HUES64 (cell line): ENCODE measurements around the gene HIVEP2.

Experiments used
- H3K27ac ChIP-seq: 2 replicates; pipeline ENCODE4 v1.7.0; 2013; ENCODE audit warnings: low read depth, low read length, inconsistent platforms
- H3K27me3 ChIP-seq: 2 replicates; pipeline ENCODE4 v1.6.1; 2013; ENCODE audit warnings: mild to moderate bottlenecking, low read length; ENCODE audit not compliant: insufficient read depth
- H3K36me3 ChIP-seq: 2 replicates; pipeline ENCODE4 v1.6.1; 2013; ENCODE audit warnings: mild to moderate bottlenecking, low read length; ENCODE audit not compliant: insufficient read depth
- H3K4me1 ChIP-seq: 2 replicates; pipeline ENCODE4 v1.6.1; 2013; ENCODE audit warnings: mild to moderate bottlenecking, low read length, moderate library complexity; ENCODE audit not compliant: insufficient read depth
- H3K4me3 ChIP-seq: 2 replicates; pipeline ENCODE4 v1.5.1; 2013; ENCODE audit warnings: mild to moderate bottlenecking, low read length, moderate library complexity
- H3K9ac ChIP-seq: 2 replicates; pipeline ENCODE4 v1.6.1; 2013; ENCODE audit warnings: mild to moderate bottlenecking, low read depth, low read length
- H3K9me3 ChIP-seq: 2 replicates; pipeline ENCODE4 v1.6.1; 2013; ENCODE audit warnings: low read depth, low read length; ENCODE audit not compliant: insufficient read depth
- WGBS: fragments of 150-250, 120-280 bp; methylation state at CpG from one replicate; pipeline ENCODE4 v1.1.7; 2013; ENCODE audit warnings: missing lambda C conversion rate; 5-methylcytosine and 5-hydroxymethylcytosine counted together

The HIVEP2 gene

GRCh38 chr6:142725024-142725770 lies 219.8 kb downstream of the HIVEP2 start:
- H3K36me3 ChIP-seq = no peaks in the 10 kb centered on the region
- no peaks in the 10 kb centered on the region for H3K9me3 ChIP-seq
- H3K4me1 ChIP-seq = no peaks in the 10 kb centered on the region
- H3K9ac ChIP-seq = no peak overlapping the region
- H3K27ac ChIP-seq = no peak overlapping the region
- WGBS = 89% methylated on average over 5 of the region's 5 CpGs
- H3K4me3 ChIP-seq = no peak overlapping the region
- H3K27me3 ChIP-seq = no peaks in the 10 kb centered on the region

- Histone ChIP-seq H3K9me3 (no peaks in the 10 kb centered on the region), H3K9ac (no peak overlapping the region), H3K4me3 (no peak overlapping the region), H3K36me3 (no peaks in the 10 kb centered on the region), H3K4me1 (no peaks in the 10 kb centered on the region), H3K27ac (no peak overlapping the region), H3K27me3 (no peaks in the 10 kb centered on the region)
- 94% methylated on average over 3 of the region's 3 CpGs for WGBS
Measured at GRCh38 chr6:142722841-142723240, 222.1 kb downstream of the HIVEP2 start.

GRCh38 chr6:142722012-142722411 lies 223.0 kb downstream of the HIVEP2 start:
- Histone ChIP-seq H3K9ac (no peak overlapping the region), H3K36me3 (no peaks in the 10 kb centered on the region), H3K27me3 (no peaks in the 10 kb centered on the region), H3K4me1 (no peaks in the 10 kb centered on the region), H3K27ac (no peak overlapping the region), H3K9me3 (no peaks in the 10 kb centered on the region), H3K4me3 (no peak overlapping the region)
- 92% methylated on average over 3 of the region's 3 CpGs for WGBS

GRCh38 chr6:142721215-142721920 lies 223.6 kb downstream of the HIVEP2 start:
- Histone ChIP-seq H3K27ac (no peak overlapping the region), H3K4me3 (no peak overlapping the region), H3K36me3 (no peaks in the 10 kb centered on the region), H3K9ac (no peak overlapping the region), H3K4me1 (peaks cover 3% of the 10 kb centered on the region; the same call in 1 of the 2 replicates), H3K27me3 (no peaks in the 10 kb centered on the region), H3K9me3 (no peaks in the 10 kb centered on the region)
- 86% methylated on average over 1 of the region's 5 CpGs for WGBS

- Histone ChIP-seq H3K4me3 (no peak overlapping the region), H3K9ac (no peak overlapping the region), H3K27ac (no peak overlapping the region), H3K27me3 (no peaks in the 10 kb centered on the region), H3K36me3 (no peaks in the 10 kb centered on the region), H3K9me3 (no peaks in the 10 kb centered on the region), H3K4me1 (peaks cover 5% of the 10 kb centered on the region; the same call in 1 of the 2 replicates)
Measured at GRCh38 chr6:142718667-142719191, 226.2 kb downstream of the HIVEP2 start.

- WGBS = 75% methylated on average over 2 of the region's 2 CpGs
- no peaks in the 10 kb centered on the region for H3K27me3 ChIP-seq
- H3K9ac ChIP-seq = no peak overlapping the region
- no peak overlapping the region for H3K27ac ChIP-seq
- H3K4me3 ChIP-seq = no peak overlapping the region
- H3K9me3 ChIP-seq = no peaks in the 10 kb centered on the region
- no peaks in the 10 kb centered on the region for H3K36me3 ChIP-seq
- H3K4me1 ChIP-seq = peaks cover 5% of the 10 kb centered on the region; the same call in 1 of the 2 replicates
Measured at GRCh38 chr6:142716097-142716496, 228.9 kb downstream of the HIVEP2 start.

- no peaks in the 10 kb centered on the region for H3K36me3 ChIP-seq
- no peak overlapping the region for H3K27ac ChIP-seq
- no peaks in the 10 kb centered on the region for H3K9me3 ChIP-seq
- 91% methylated on average over 6 of the region's 7 CpGs for WGBS
- H3K4me1 ChIP-seq = peaks cover 5% of the 10 kb centered on the region; the same call in 1 of the 2 replicates
- H3K27me3 ChIP-seq = no peaks in the 10 kb centered on the region
- H3K4me3 ChIP-seq = no peak overlapping the region
- no peak overlapping the region for H3K9ac ChIP-seq
Measured at GRCh38 chr6:142714951-142715785, 229.8 kb downstream of the HIVEP2 start.

- Histone ChIP-seq H3K27ac (no peak overlapping the region), H3K4me3 (no peak overlapping the region), H3K27me3 (no peaks in the 10 kb centered on the region), H3K4me1 (peaks cover 5% of the 10 kb centered on the region; the same call in 1 of the 2 replicates), H3K36me3 (no peaks in the 10 kb centered on the region), H3K9me3 (no peaks in the 10 kb centered on the region), H3K9ac (no peak overlapping the region)
- 96% methylated on average over 4 of the region's 4 CpGs for WGBS
Measured at GRCh38 chr6:142713959-142714358, 231.0 kb downstream of the HIVEP2 start.

GRCh38 chr6:142712231-142712630 lies 232.7 kb downstream of the HIVEP2 start:
- no peak overlapping the region for H3K9ac ChIP-seq
- WGBS = 100% methylated on average over 1 of the region's 1 CpG
- H3K36me3 ChIP-seq = no peaks in the 10 kb centered on the region
- H3K4me3 ChIP-seq = no peak overlapping the region
- no peak overlapping the region for H3K27ac ChIP-seq
- peaks cover 5% of the 10 kb centered on the region; the same call in 1 of the 2 replicates for H3K4me1 ChIP-seq
- no peaks in the 10 kb centered on the region for H3K9me3 ChIP-seq
- no peaks in the 10 kb centered on the region for H3K27me3 ChIP-seq

- Histone ChIP-seq H3K27ac (no peak overlapping the region), H3K4me3 (no peak overlapping the region), H3K9ac (no peak overlapping the region), H3K27me3 (no peaks in the 10 kb centered on the region), H3K36me3 (no peaks in the 10 kb centered on the region), H3K9me3 (no peaks in the 10 kb centered on the region), H3K4me1 (no peaks in the 10 kb centered on the region)
- 100% methylated on average over 2 of the region's 2 CpGs for WGBS
Measured at GRCh38 chr6:142708651-142709050, 236.3 kb downstream of the HIVEP2 start.

GRCh38 chr6:142707255-142707654 lies 237.7 kb downstream of the HIVEP2 start:
- Histone ChIP-seq H3K9ac (no peak overlapping the region), H3K27ac (no peak overlapping the region), H3K27me3 (no peaks in the 10 kb centered on the region), H3K4me3 (no peak overlapping the region), H3K36me3 (no peaks in the 10 kb centered on the region), H3K9me3 (no peaks in the 10 kb centered on the region), H3K4me1 (peaks cover 5% of the 10 kb centered on the region; the same call in 1 of the 2 replicates)
- 78% methylated on average over 1 of the region's 2 CpGs for WGBS
